GM21737 (cell line): ENCODE data around the gene RDH5.

ENCODE experiments used
- ATAC-seq: cut with Tn5 transposase; IDR thresholded peaks from one replicate; pipeline ENCODE4 v1.9.1; 2021; ENCODE audit warnings: mild to moderate bottlenecking, moderate library complexity; ENCODE audit not compliant: unreplicated experiment

Gene RDH5

GRCh38 chr12:55711786-55712553 is 8.2 kb upstream of the RDH5 start:
- no peak for ATAC-seq

DNA sequence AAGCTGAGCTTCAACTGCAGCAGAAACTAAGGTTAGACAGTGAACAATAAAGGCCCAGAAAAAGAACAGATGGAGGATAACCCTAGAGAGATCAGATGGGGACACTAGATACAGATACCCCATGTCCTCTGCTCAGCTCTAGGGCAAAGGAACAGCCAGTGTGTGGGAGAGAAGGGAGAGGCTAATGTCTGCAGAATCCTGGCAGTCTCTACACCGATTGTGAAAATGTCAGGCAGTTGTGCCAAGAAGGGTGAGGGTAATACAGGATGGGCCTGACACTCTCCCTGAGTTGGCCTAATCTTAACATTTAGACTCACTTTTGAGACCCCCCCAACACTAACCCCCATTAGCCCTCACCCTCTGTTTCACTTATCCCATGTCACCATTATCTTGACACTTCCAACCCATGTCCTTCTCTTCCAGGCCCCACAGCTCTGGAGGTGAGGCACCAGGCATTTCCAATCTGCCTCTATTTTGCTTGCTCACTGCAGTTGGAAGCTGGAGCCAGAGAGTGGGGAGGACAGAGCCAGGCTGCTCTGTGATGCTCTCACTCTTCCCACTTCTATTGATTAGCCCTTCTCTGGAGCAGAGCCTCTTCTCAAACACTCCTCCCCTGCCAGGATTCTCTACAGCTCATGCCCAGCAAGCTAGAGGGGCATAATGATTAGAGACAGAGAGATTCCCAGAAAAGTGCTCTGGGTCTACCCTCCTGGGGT is 7.3 kb upstream of the RDH5 start:
- ATAC-seq: no peak

GRCh38 chr12:55713721-55714120 is 6.5 kb upstream of the RDH5 start:
- no peak for ATAC-seq

DNA sequence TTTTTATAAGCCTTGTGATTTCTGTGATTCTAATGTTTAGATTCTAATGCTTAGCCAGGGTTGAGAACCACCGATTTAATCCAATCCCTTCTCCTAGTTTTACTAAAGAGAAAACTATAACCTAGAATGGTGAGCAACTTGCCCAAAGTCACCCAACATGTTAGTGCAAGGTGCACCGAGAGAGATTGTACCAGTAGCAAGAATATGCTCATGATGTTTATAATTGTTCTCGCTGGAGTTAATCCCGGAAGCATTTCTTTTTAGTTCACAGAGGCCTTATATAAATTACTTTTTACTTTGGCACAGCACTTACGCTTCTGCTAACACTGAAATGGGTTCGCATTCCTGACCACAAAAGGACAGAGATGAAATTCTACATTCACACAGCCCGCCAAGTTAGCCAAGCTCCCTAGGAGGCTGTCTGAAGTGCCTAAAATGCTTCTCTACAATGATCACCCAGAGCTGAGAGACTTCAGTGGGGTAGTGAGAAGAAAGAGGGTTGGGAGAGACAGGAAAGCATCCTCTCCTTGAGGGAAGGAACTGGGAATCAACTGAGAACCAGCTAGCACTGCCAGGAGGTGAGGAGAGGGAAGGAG is 4.9 kb upstream of the RDH5 start:
- no peak for ATAC-seq

GRCh38 chr12:55715833-55716581 is 4.2 kb upstream of the RDH5 start, which contains the start of gene BLOC1S1:
BLOC1S1 (plus strand) TSS chr12:55716046; CDS start chr12:55716052, 6 bp downstream.
- ATAC-seq: peak; percentile 92

GRCh38 chr12:55716582-55716957 is 3.6 kb upstream of the RDH5 start:
- ATAC-seq: no peak

GRCh38 chr12:55717011-55718007 is 2.9 kb upstream of the RDH5 start:
- no peak for ATAC-seq

GRCh38 chr12:55718015-55718414 is 2.2 kb upstream of the RDH5 start:
- no peak for ATAC-seq

GRCh38 chr12:55718624-55719275 is 1.4 kb upstream of the RDH5 start:
- no peak for ATAC-seq

DNA sequence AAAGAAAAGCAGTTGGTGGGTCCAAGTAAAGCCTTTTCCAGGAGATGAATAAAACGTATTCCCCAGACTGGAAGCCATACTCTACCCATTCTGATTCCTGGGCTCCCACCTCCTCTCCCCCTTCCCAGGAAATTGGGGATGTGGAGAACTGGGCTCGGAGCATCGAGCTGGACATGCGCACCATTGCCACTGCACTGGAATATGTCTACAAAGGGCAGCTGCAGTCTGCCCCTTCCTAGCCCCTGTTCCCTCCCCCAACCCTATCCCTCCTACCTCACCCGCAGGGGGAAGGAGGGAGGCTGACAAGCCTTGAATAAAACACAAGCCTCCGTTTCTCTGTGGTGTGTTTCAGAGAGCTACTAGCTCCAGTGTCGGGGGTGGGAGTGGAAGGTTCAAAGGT is 822 bp upstream of the RDH5 start:
- ATAC-seq: no peak

DNA sequence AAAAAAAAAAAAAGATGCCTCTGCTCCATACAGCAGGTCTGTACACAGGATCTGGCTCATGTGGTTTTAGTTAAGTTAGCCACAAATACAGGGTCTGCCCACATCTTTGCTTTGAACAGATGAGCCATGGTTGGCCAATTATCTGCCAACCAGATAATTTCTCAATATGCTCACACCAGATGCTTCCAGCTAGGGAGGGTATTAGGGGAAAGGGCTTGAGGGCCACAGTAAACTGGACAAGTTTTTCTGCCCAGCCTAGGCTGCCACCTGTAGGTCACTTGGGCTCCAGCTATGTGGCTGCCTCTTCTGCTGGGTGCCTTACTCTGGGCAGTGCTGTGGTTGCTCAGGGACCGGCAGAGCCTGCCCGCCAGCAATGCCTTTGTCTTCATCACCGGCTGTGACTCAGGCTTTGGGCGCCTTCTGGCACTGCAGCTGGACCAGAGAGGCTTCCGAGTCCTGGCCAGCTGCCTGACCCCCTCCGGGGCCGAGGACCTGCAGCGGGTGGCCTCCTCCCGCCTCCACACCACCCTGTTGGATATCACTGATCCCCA is 776 bp downstream of the RDH5 start:
- no peak for ATAC-seq

- no peak for ATAC-seq
These were observed 1.5 kb downstream of the RDH5 start for GRCh38 chr12:55721601-55722213.

GRCh38 chr12:55722948-55723347 is 2.8 kb downstream of the RDH5 start:
- ATAC-seq: no peak

GRCh38 chr12:55723516-55724225 is 3.5 kb downstream of the RDH5 start:
- ATAC-seq: no peak

GRCh38 chr12:55724226-55724939 is 4.2 kb downstream of the RDH5 start:
- ATAC-seq: no peak

GRCh38 chr12:55724940-55725309 is 4.7 kb downstream of the RDH5 start:
- ATAC-seq: no peak

DNA sequence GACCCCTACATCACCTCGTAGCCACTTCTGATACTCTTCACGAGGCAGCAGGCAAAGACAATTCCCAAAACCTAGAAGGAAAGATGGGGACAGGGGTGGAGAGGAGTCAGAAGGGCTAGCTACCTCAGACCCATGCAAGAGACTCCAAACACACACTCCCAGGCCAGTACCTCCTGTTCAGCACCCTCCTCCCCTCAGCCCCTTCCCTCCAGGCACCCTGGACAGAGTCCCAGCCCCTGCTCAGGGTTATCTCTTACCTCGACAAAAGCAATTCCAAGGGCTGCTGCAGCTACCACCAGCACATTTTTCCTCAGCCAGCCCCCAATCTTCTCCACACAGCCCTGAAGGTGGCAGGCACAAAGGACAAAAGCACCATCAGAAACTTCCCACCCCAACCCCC is 5.4 kb downstream of the RDH5 start:
- no peak for ATAC-seq

GRCh38 chr12:55726971-55727370 is 6.8 kb downstream of the RDH5 start:
- no peak for ATAC-seq
